ENCODE results near the gene ACADVL.

The ACADVL gene

GRCh38 chr17:7252176-7253043 is 32.7 kb downstream of the ACADVL start, which contains the start of gene ELP5:
TSS of gene ELP5 (plus strand) at chr17:7252215. CDS start at chr17:7252551, 336 bp downstream.
- peak; percentile 84 for DNase-seq (ENCODE audit: low spot score)

GRCh38 chr17:7253082-7253481 is 33.3 kb downstream of the ACADVL start:
- no peak for DNase-seq (ENCODE audit: low spot score)

GRCh38 chr17:7254511-7254910 is 34.8 kb downstream of the ACADVL start:
- DNase-seq (ENCODE audit: low spot score), result no peak

- no peak for DNase-seq (ENCODE audit: low spot score)
Measured at GRCh38 chr17:7256766-7257456, 37.2 kb downstream of the ACADVL start.

GRCh38 chr17:7258731-7259554 is 39.2 kb downstream of the ACADVL start:
- DNase-seq (ENCODE audit: low spot score), result peak; percentile 70

GRCh38 chr17:7259555-7259889 is 39.8 kb downstream of the ACADVL start:
- no peak for DNase-seq (ENCODE audit: low spot score)

GRCh38 chr17:7260151-7260550 is 40.4 kb downstream of the ACADVL start:
- DNase-seq (ENCODE audit: low spot score), result no peak

- no peak for DNase-seq (ENCODE audit: low spot score)
Measured at GRCh38 chr17:7260651-7261378, 41.1 kb downstream of the ACADVL start.

- no peak for DNase-seq (ENCODE audit: low spot score)
Measured at GRCh38 chr17:7261379-7262191, 41.8 kb downstream of the ACADVL start.

GRCh38 chr17:7262192-7262934 is 42.6 kb downstream of the ACADVL start, which contains the start of gene CLDN7:
TSS of gene CLDN7 (minus strand) at chr17:7262478. CDS start at chr17:7262043, 435 bp downstream.
- DNase-seq (ENCODE audit: low spot score), result no peak

- DNase-seq (ENCODE audit: low spot score), result no peak
Measured at GRCh38 chr17:7262935-7263800, 43.4 kb downstream of the ACADVL start.

GRCh38 chr17:7263801-7264078 is 44.0 kb downstream of the ACADVL start:
- DNase-seq (ENCODE audit: low spot score), result no peak

GRCh38 chr17:7266784-7267183 is 47.0 kb downstream of the ACADVL start:
- no peak for DNase-seq (ENCODE audit: low spot score)

Measured in HuH-7.5 (cell line).